Psoas muscle (tissue), 8 donors: ENCODE data around the gene SGPL1. TPM values are rescaled to one million over a fixed set of nuclear protein-coding genes. Genes with fewer than 3 reads are reported as not detected.
A peak's percentile ranks its signal among the peaks of the same experiment; 100 is the strongest.

Source experiments
- ATAC-seq, 4 donors: fragments of 200-7000 bp; cut with Tn5 transposase; one replicate each; pipeline ENCODE4 v1.9.1; 2020; ENCODE audit warnings: moderate library complexity in 3 of 4, mild to moderate bottlenecking in 2 of 4
- DNase-seq, 2 donors: peaks; one replicate each; pipeline ENCODE4 v3.0.0-alpha.2; 2020
- H3K27ac ChIP-seq: fragments of 200-600 bp; one replicate; pipeline ENCODE4 v1.8.0; 2022
- H3K27me3 ChIP-seq, 3 donors: fragments of 200-600 bp in 1 of 3; one replicate each; pipeline versions ENCODE4 v1.6.1 to v1.8.0; 2013 to 2022; ENCODE audit warnings: low read length in 2 of 3, mild to moderate bottlenecking in 2 of 3, moderate library complexity in 1 of 3; ENCODE audit not compliant: insufficient read depth in 3 of 3
- H3K36me3 ChIP-seq, 2 donors: fragments of 200-600 bp in 1 of 2; one replicate each; pipeline versions ENCODE4 v1.6.1 to v1.8.0; 2013 to 2022; ENCODE audit warnings: low read depth in 1 of 2, mild to moderate bottlenecking in 1 of 2, moderate library complexity in 1 of 2; ENCODE audit not compliant: insufficient read depth in 1 of 2
- H3K4me1 ChIP-seq: fragments of 200-600 bp; one replicate; pipeline ENCODE4 v1.8.0; 2022
- H3K4me3 ChIP-seq: fragments of 200-600 bp; one replicate; pipeline ENCODE4 v1.8.0; 2022; ENCODE audit warnings: mild to moderate bottlenecking
- H3K9me3 ChIP-seq: fragments of 200-600 bp; one replicate; pipeline ENCODE4 v1.8.0; 2022
- WGBS, 3 donors: extraction: QIAGEN DNeasy Blood & Tissue Kit; methylation state at CpG; one replicate each; pipeline versions ENCODE4 v1.1.6 to v1.1.7; 2013; 5-methylcytosine and 5-hydroxymethylcytosine counted together
- intact Hi-C, 2 donors: fragments of 100-400 bp; cut with DNase I; formaldehyde crosslinking; loops; one replicate each; pipeline versions ENCODE4 v1.11.0 to v1.14.2; 2022
- polyA plus RNA-seq, 3 donors: library from polyadenylated mRNA; stranded (reverse); fragments of 200-250 nt; gene quantifications; one replicate each; pipeline ENCODE4 v1.2.3, GENCODE V29; 2013
- total RNA-seq, 4 donors: library from RNA; stranded (reverse); fragmentation: NEBNext Ultra II Directional in 2 of 4; extraction: Animal tissue kit (Norgen Biotek cat#: 25700) in 2 of 4; gene quantifications; one replicate each; pipeline versions ENCODE4 v1.2.1 to v1.2.4, GENCODE V29; 2021 to 2023
- TF ChIP-seq, protein P1 (sequence below): fragments of 200-600 bp; IDR thresholded peaks from one replicate; pipeline ENCODE4 v1.8.0; 2022; ENCODE audit warnings: antibody characterized with exemption
- donor health status: healthy with polysubstance abuse.
- donor health status: DM: no; HTN: no; CAD: no; lungs with moderate emphysema.
- donor health status: Bipolar disorder and iron deficiency.
- donor health status: healthy.
- donor health status: DM: yes; HTN: yes; CAD: no.
- donor health status: DM: no; HTN: no; CAD: no.
- donor health status: DM: no; HTN: no; CAD: no.
- donor health status: DM: yes; HTN: yes; CAD: no.

Gene SGPL1
- total and polyA plus RNA-seq, 7 donors: 3.7 to 15.1 (median 9.5) TPM

- TF ChIP-seq, protein P1, sequence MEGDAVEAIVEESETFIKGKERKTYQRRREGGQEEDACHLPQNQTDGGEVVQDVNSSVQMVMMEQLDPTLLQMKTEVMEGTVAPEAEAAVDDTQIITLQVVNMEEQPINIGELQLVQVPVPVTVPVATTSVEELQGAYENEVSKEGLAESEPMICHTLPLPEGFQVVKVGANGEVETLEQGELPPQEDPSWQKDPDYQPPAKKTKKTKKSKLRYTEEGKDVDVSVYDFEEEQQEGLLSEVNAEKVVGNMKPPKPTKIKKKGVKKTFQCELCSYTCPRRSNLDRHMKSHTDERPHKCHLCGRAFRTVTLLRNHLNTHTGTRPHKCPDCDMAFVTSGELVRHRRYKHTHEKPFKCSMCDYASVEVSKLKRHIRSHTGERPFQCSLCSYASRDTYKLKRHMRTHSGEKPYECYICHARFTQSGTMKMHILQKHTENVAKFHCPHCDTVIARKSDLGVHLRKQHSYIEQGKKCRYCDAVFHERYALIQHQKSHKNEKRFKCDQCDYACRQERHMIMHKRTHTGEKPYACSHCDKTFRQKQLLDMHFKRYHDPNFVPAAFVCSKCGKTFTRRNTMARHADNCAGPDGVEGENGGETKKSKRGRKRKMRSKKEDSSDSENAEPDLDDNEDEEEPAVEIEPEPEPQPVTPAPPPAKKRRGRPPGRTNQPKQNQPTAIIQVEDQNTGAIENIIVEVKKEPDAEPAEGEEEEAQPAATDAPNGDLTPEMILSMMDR: no peak
- H3K36me3 ChIP-seq: peaks cover 0 to 23% of the 10 kb centered on the region in 2 donors
- H3K27ac ChIP-seq: no peak overlapping the region
- no peaks in the 10 kb centered on the region for H3K9me3 ChIP-seq
- ATAC-seq (no peak), DNase-seq (no peak)
- intact Hi-C loops: no loop called here
- peaks cover 28% of the 10 kb centered on the region for H3K4me1 ChIP-seq
- no peak overlapping the region for H3K4me3 ChIP-seq
- no peaks in the 10 kb centered on the region for H3K27me3 ChIP-seq
- WGBS, 3 donors: 90 to 98% (median 98%) methylated on average over 2 of the region's 2 CpGs
Measured at GRCh38 chr10:70827086-70827757, 11.5 kb downstream of the SGPL1 start.

- peaks cover 0 to 19% of the 10 kb centered on the region in 2 donors for H3K36me3 ChIP-seq
- no peaks in the 10 kb centered on the region for H3K27me3 ChIP-seq
- no peak for ATAC-seq
- peaks cover 40% of the 10 kb centered on the region for H3K4me1 ChIP-seq
- no peak for DNase-seq
- H3K9me3 ChIP-seq: no peaks in the 10 kb centered on the region
- TF ChIP-seq, protein P1: no peak
- H3K27ac ChIP-seq: peak overlapping the region; percentile 73
- H3K4me3 ChIP-seq: no peak overlapping the region
- intact Hi-C loops: no loop called here
- 73 to 83% (median 75%) methylated on average over 4 of the region's 4 CpGs for WGBS, 3 donors
Measured at GRCh38 chr10:70828923-70829322, 13.2 kb downstream of the SGPL1 start.

- ATAC-seq (peak; percentile 99 to 100 (median 100)), DNase-seq (no peak)
- intact Hi-C loops: no loop called here
- Histone ChIP-seq H3K36me3 (peaks cover 0 to 13% of the 10 kb centered on the region in 2 donors), H3K27me3 (no peaks in the 10 kb centered on the region), H3K4me1 (peaks cover 40% of the 10 kb centered on the region), H3K9me3 (no peaks in the 10 kb centered on the region), H3K27ac (peak overlapping the region; percentile 73), H3K4me3 (peak overlapping the region; percentile 1)
- TF ChIP-seq, protein P1: no peak
- 23 to 43% (median 29%) methylated on average over 5 of the region's 5 CpGs for WGBS, 3 donors
Measured at GRCh38 chr10:70829543-70829942, 13.8 kb downstream of the SGPL1 start.

- DNase-seq (no peak), ATAC-seq (no peak)
- no peaks in the 10 kb centered on the region for H3K9me3 ChIP-seq
- H3K27ac ChIP-seq: peak overlapping the region; percentile 73
- peak overlapping the region; percentile 1 for H3K4me3 ChIP-seq
- intact Hi-C loops: no loop called here
- 32 to 47% (median 43%) methylated on average over 3 of the region's 3 CpGs for WGBS, 3 donors
- no peaks in the 10 kb centered on the region for H3K27me3 ChIP-seq
- H3K36me3 ChIP-seq: peaks cover 0 to 9% of the 10 kb centered on the region in 2 donors
- H3K4me1 ChIP-seq: peaks cover 40% of the 10 kb centered on the region
- TF ChIP-seq, protein P1: no peak
Measured at GRCh38 chr10:70830164-70830563, 14.4 kb downstream of the SGPL1 start.

DNA sequence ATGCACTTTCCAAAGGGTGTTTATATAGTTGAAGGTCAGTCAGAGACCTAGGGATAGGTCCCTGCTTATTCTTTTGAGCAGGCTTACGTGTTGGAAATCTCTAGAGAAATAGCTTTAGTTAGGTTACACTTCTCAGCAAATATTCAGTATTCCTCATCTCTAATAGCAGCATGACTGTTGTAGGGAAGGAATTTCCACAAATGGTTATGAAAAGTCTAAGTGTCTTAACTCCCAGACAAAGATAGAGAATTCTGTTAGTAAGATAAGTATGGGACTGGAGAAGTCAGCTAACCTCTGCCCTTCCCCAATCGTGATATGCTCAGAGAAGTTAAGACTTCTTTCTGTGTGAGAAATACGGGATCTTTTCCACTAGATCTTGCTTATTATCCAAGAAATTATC, 16.5 kb downstream of the SGPL1 start:
- TF ChIP-seq, protein P1: no peak
- intact Hi-C loops: no loop called here
- Histone ChIP-seq H3K4me1 (peaks cover 47% of the 10 kb centered on the region), H3K4me3 (no peak overlapping the region), H3K9me3 (no peaks in the 10 kb centered on the region), H3K27me3 (no peaks in the 10 kb centered on the region), H3K36me3 (no peaks in the 10 kb centered on the region), H3K27ac (no peak overlapping the region)
- no peak for ATAC-seq
- WGBS, 3 donors: 81 to 90% (median 81%) methylated on average over 3 of the region's 3 CpGs
- no peak for DNase-seq
